Immature natural killer cell (primary cell): Measurements from ENCODE around the gene GRIN3A. TPM values are rescaled to one million over a fixed set of nuclear protein-coding genes. Genes with fewer than 3 reads are reported as not detected.
"Not testable (repeated sequence)": the region's sequence is repeated elsewhere in the genome, so short reads cannot be mapped to it uniquely, and the experiment has no call there.

ENCODE experiments used
- DNase-seq, 3 donors: peaks; one replicate each; pipeline ENCODE4 v3.0.0; 2022; ENCODE audit warnings: mixed read lengths in 1 of 3
- H3K27ac Mint-ChIP-seq, 6 donors: one replicate each; pipeline ENCODE4 v1.8.0; 2020; ENCODE audit warnings: mixed read lengths in 6 of 6, mild to moderate bottlenecking in 5 of 6, inconsistent platforms in 4 of 6, moderate library complexity in 3 of 6
- H3K27me3 Mint-ChIP-seq, 3 donors: one replicate each; pipeline ENCODE4 v1.8.0; 2020 to 2021; ENCODE audit warnings: low read depth in 3 of 3, mild to moderate bottlenecking in 3 of 3, mixed read lengths in 3 of 3, moderate library complexity in 3 of 3, inconsistent platforms in 1 of 3
- H3K36me3 Mint-ChIP-seq, 3 donors: one replicate each; pipeline ENCODE4 v1.8.0; 2020; ENCODE audit warnings: mixed read lengths in 3 of 3, inconsistent platforms in 2 of 3, mild to moderate bottlenecking in 2 of 3
- H3K4me1 Mint-ChIP-seq, 2 donors: one replicate each; pipeline ENCODE4 v1.8.0; 2020; ENCODE audit warnings: inconsistent platforms in 2 of 2, mild to moderate bottlenecking in 2 of 2, mixed read lengths in 2 of 2, moderate library complexity in 1 of 2
- H3K4me3 Mint-ChIP-seq, 5 donors: one replicate each; pipeline ENCODE4 v1.8.0; 2020; ENCODE audit warnings: mild to moderate bottlenecking in 5 of 5, mixed read lengths in 5 of 5, inconsistent platforms in 3 of 5, moderate library complexity in 3 of 5
- H3K9me3 Mint-ChIP-seq, 6 donors: one replicate each; pipeline ENCODE4 v1.8.0; 2020; ENCODE audit warnings: mild to moderate bottlenecking in 6 of 6, mixed read lengths in 6 of 6, inconsistent platforms in 4 of 6, moderate library complexity in 3 of 6
- polyA plus RNA-seq, 3 donors: library from polyadenylated mRNA; unstranded; fragments of 300-500 nt; fragmentation: Illumina TruSeq; gene quantifications; one replicate each; pipeline ENCODE4 v1.2.3, GENCODE V29; 2021

The GRIN3A gene
- polyA plus RNA-seq, 3 donors from 2014 or later = 0.02 TPM; not detected in 2

DNA sequence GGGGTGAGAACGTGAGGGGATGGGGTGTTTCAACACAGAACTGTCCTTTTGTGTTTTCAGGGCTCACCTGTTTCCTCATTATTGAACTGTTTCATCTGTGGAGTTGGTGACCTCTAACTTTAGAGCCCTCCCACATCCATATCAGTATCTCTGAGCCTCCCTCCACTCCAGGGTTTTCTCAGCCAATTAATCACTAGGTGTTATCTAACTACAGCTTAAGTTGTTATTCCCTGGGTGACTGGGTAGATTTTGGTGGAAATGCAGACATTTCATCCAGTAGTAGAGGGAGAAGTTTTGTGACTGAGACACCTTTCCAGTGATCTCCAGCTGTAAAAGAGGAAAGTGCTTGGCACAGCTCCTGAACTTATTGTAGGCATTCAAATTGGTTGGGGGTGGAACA, 167.3 kb downstream of the GRIN3A start:
- H3K36me3 Mint-ChIP-seq = peaks cover 12 to 25% (median 22%) of the 10 kb centered on the region in 3 donors
- H3K9me3 Mint-ChIP-seq = no peaks in the 10 kb centered on the region
- H3K4me3 Mint-ChIP-seq = no peak overlapping the region
- no peak for DNase-seq
- peak overlapping the region in 1 of 6 donors; percentile 33 for H3K27ac Mint-ChIP-seq
- H3K27me3 Mint-ChIP-seq = peaks cover 0 to 1% (median 0%) of the 10 kb centered on the region in 3 donors
- no peaks in the 10 kb centered on the region for H3K4me1 Mint-ChIP-seq

DNA sequence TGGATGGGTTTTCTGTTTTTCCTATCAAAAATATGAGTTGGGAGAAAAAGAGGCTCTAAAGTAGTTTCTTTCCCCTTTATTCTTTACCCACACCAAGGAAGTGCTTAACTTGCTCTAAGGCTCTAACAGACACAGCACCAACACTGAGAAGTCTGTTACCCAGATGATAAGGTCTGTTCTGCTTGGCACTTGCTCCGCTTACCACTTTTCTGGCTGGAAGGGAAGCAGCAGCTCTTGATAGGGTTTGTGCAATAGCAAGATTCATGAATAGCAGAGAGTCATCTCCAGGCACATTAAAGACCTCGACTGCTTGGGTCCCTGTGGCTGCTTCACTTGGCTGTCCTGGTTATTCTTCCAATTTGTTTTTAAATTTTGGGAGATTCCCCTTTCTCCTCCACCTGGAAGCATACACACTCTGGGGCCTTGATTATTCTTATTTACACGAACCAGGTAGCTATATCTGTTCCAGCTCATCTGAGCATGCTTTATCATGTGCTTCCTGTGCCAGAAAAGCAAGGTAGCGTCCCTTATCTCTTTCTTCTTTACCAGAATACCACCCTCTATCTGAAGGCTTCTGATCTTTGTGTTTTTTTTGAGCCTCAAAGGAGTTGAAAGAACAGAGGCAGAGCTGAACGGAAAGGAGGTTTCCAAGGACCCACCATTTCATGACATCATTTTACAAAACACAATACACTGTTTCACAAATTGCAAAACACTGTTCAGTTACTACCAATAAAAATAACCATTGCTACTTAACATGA, 168.5 kb downstream of the GRIN3A start:
- Mint-ChIP-seq H3K9me3 (no peaks in the 10 kb centered on the region), H3K4me3 (no peak overlapping the region), H3K27ac (no peak overlapping the region), H3K27me3 (peaks cover 0 to 1% (median 0%) of the 10 kb centered on the region in 3 donors), H3K36me3 (peaks cover 18 to 35% (median 33%) of the 10 kb centered on the region in 3 donors), H3K4me1 (no peaks in the 10 kb centered on the region)
- no peak for DNase-seq

DNA sequence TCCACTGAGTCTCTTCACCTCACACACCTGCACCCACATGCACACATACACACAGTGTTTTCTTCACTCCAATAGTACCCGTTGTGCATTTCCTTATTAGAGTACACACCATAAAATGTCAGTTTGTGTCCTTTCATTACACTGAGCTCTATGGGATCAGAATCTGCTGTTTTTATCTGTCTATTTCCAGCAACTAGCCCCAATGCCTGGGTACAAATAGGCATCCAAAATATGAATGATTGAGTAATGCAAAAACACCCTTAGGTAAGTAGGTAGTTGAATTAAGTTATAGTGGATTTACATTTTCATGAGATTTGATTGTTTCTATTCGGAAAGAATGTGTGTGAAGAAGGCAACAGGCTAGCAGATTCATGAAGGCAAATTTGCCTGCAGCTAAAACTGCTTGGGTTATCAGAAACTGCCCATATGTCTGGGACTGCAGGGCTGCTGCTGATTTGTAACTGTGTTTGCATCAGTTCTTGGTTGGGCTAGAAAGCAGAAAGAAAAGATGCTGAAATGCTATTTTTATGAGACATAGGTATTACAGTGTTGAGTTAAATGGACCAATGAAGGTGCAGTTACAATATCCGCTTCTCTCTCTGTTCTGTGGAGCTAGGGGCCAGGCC, 170.6 kb downstream of the GRIN3A start:
- Mint-ChIP-seq H3K27ac (peak overlapping the region in 1 of 6 donors; percentile 7), H3K4me3 (no peak overlapping the region), H3K9me3 (no peaks in the 10 kb centered on the region), H3K36me3 (peaks cover 20 to 46% (median 39%) of the 10 kb centered on the region in 3 donors), H3K4me1 (peaks cover 0 to 7% of the 10 kb centered on the region in 2 donors), H3K27me3 (peaks cover 0 to 1% (median 0%) of the 10 kb centered on the region in 3 donors)
- DNase-seq = no peak

DNA sequence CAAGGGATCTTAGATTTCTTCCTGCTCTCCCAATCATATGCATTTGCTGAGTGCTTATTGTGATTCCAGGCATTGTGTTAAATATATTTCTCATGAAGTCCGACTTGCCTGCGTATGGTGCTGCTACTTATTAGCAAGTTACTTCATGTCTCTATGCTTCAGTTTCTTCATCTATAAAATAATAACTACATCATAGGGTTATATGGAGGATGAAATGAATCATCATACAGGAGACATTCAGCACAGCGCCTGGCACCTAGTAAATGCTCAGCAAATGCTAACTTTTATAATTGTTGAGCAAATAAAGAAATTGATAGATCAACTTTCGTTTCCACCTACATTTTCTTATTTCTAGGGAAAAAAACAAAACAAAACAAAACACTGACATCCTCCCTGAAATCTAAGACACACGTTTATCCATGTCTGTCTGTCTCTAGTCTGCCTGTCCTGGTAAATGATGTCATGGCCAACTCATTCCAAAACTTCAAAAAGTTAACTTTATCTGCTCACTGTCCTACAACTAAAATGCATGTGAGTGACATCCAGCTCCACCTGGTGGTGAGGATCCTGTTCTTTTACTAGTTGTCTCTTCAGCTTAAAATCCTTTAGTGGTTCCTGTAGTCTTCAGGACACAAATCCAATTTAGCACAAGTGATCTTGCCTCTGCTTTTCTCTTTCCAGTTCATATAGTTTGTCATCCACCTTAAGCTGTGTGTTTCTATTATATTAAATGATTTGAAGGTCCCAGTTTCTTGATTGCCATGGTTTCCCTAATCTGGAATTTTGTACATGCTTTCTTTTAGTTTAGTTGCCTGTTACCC, 171.3 kb downstream of the GRIN3A start:
- H3K4me3 Mint-ChIP-seq = no peak overlapping the region
- no peak for DNase-seq
- peaks cover 1 to 14% of the 10 kb centered on the region in 2 donors for H3K4me1 Mint-ChIP-seq
- H3K36me3 Mint-ChIP-seq = peaks cover 28 to 53% (median 47%) of the 10 kb centered on the region in 3 donors
- H3K9me3 Mint-ChIP-seq = no peaks in the 10 kb centered on the region
- H3K27me3 Mint-ChIP-seq = peaks cover 0 to 1% (median 0%) of the 10 kb centered on the region in 3 donors
- H3K27ac Mint-ChIP-seq = no peak overlapping the region

DNA sequence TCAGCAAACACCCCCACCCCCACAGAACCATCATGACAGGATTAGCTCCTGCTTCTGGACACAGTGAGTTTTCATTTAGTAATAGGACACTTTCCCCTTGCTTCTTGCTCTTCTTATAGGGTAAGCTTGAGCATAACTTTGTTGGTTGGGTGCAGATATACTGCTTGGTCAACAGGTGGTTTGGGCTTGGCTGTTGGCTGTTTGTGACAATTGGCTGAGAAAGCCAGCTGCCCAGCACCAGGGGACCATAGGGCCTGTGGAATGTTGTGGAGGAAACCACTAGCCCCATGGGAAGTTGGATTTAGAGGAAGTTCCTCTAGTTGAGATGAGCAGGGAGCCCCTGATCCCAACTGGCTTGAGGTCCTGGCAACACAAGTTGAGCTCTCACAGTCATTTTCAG, 174.2 kb downstream of the GRIN3A start:
- Mint-ChIP-seq H3K9me3 (no peaks in the 10 kb centered on the region), H3K27ac (no peak overlapping the region), H3K36me3 (peaks cover 50 to 74% (median 64%) of the 10 kb centered on the region in 3 donors), H3K27me3 (no peaks in the 10 kb centered on the region), H3K4me3 (no peak overlapping the region), H3K4me1 (peaks cover 18 to 43% of the 10 kb centered on the region in 2 donors)
- no peak for DNase-seq

DNA sequence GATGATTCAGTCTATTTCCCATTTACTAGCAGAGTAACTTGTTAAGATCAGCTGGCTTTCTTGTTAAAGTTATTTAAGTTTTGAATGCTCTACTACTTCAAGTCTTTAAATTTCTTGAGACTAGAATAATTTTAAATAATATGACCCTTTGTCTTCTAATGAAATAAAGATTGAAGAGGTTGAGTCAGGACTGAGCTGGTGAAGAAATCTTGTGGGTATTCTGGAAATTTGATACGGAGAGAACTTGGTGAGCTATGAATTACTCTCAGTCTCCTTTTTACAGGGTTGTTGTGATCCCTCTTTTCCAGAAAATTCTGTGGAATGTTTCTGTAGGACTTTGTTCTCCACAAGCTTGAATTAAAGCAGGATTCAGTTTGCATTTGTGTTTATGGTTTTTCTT, 175.5 kb downstream of the GRIN3A start:
- DNase-seq = no peak
- no peak overlapping the region for H3K27ac Mint-ChIP-seq
- no peak overlapping the region for H3K4me3 Mint-ChIP-seq
- peaks cover 63 to 78% (median 71%) of the 10 kb centered on the region in 3 donors for H3K36me3 Mint-ChIP-seq
- H3K4me1 Mint-ChIP-seq = peaks cover 21 to 52% of the 10 kb centered on the region in 2 donors
- H3K27me3 Mint-ChIP-seq = no peaks in the 10 kb centered on the region
- H3K9me3 Mint-ChIP-seq = no peaks in the 10 kb centered on the region

DNA sequence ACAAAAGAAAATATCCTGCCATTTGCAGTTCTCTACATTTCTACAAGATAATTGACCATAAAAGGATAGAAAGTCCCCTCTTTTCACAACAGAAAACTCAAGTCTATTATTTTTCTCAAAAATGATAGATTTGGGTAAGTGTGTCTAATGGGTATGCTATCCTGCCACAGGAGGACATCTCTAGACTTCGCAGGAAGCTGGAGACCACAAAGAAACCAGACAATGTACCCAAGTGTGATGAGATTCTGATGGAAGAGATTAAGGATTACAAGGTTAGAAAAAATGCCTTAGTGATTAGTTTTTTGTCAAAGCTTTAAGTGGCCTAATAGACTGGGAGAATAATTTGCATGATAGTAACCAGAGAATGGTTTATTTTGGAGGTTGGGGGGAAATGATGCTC, 176.7 kb downstream of the GRIN3A start:
- Mint-ChIP-seq H3K27ac (peak overlapping the region in 3 of 6 donors; percentile 31 to 75 (median 60)), H3K27me3 (no peaks in the 10 kb centered on the region), H3K4me3 (no peak overlapping the region), H3K4me1 (peaks cover 21 to 52% of the 10 kb centered on the region in 2 donors), H3K36me3 (peaks cover 68 to 83% (median 74%) of the 10 kb centered on the region in 3 donors), H3K9me3 (no peaks in the 10 kb centered on the region)
- peak in 2 of 3 donors; percentile 5 to 9 for DNase-seq

DNA sequence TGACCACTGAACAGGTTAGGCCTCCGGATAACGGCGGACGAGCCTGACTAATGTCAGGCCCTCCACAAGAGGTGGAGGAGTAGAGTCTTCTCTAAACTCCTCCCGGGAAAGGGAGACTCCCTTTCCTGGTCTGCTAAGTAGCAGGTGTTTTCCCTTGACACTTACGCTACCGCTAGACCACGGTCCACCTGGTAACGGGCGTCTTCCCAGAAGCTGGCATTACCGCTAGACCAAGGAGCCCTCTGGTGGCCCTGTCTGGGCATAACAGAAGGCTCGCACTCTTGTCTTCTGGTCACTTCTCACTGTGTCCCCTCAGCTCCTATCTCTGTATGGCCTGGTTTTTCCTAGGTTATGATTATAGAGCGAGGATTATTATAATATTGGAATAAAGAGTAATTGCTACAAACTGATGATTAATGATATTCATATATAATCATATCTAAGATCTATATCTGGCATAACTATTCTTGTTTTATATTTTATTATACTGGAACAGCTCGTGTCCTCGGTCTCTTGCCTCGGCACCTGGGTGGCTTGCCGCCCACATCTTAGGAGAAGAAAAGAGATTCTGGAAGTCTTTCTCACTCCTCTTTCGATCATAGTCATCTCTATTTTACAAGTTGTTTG, 188.9 kb downstream of the GRIN3A start:
- not testable (repeated sequence) for H3K27me3 Mint-ChIP-seq, H3K4me1 Mint-ChIP-seq, H3K4me3 Mint-ChIP-seq, DNase-seq, H3K9me3 Mint-ChIP-seq, H3K27ac Mint-ChIP-seq
- H3K36me3 Mint-ChIP-seq = peaks cover 67 to 91% (median 76%) of the 10 kb centered on the region in 3 donors

DNA sequence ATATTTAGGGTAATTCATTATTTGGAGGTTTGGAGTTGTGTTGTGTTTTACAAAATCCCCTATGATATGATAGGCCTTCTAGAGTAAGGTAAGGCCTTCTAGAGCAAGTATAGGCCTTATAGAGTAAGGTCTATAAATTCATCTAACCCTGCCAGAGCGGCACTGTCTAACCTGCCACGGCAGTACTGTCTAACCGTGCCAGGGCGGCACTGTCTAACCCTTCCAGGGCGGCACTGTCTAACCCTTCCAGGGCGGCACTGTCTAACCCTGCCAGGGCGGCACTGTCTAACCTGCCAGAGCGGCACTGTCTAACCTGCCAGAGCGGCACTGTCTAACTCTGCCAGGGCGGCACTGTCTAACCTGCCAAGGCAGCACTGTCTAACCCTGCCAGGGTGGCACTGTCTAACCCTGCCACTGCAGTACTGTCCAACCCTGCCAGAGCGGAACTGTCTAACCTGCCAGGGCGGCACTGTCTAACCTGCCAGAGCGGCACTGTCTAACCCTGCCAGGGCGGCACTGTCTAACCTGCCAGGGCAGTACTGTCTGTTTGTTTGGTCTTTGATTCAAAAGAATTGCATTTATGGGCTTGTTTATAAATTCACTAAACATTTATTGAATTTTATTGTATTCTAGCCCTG, 195.2 kb downstream of the GRIN3A start:
- no peaks in the 10 kb centered on the region for H3K9me3 Mint-ChIP-seq
- H3K36me3 Mint-ChIP-seq = peaks cover 29 to 39% (median 30%) of the 10 kb centered on the region in 3 donors
- no peaks in the 10 kb centered on the region for H3K4me1 Mint-ChIP-seq
- DNase-seq = no peak
- no peak overlapping the region for H3K27ac Mint-ChIP-seq
- no peak overlapping the region for H3K4me3 Mint-ChIP-seq
- peaks cover 0 to 2% (median 0%) of the 10 kb centered on the region in 3 donors for H3K27me3 Mint-ChIP-seq

DNA sequence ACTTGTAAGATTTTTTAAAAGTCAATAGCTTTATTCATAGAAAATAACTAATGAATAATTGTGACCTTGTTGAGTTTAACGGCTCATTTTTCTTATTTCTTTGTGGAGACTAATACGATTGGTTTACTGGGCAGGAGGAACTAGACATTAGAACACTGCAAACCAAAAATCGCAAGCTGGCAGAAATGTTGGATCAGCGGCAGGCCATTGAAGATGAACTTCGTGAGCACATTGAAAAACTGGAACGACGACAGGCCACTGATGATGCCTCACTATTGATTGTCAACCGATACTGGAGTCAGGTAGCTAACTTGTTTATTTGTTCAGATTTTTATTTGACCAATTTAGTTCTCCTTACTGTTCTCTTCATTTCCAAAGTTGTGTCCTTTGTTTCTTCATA, 198.4 kb downstream of the GRIN3A start:
- H3K27ac Mint-ChIP-seq = no peak overlapping the region
- no peak for DNase-seq
- no peaks in the 10 kb centered on the region for H3K27me3 Mint-ChIP-seq
- peaks cover 0 to 6% of the 10 kb centered on the region in 2 donors for H3K4me1 Mint-ChIP-seq
- peaks cover 0 to 19% (median 10%) of the 10 kb centered on the region in 3 donors for H3K36me3 Mint-ChIP-seq
- no peaks in the 10 kb centered on the region for H3K9me3 Mint-ChIP-seq
- no peak overlapping the region for H3K4me3 Mint-ChIP-seq

DNA sequence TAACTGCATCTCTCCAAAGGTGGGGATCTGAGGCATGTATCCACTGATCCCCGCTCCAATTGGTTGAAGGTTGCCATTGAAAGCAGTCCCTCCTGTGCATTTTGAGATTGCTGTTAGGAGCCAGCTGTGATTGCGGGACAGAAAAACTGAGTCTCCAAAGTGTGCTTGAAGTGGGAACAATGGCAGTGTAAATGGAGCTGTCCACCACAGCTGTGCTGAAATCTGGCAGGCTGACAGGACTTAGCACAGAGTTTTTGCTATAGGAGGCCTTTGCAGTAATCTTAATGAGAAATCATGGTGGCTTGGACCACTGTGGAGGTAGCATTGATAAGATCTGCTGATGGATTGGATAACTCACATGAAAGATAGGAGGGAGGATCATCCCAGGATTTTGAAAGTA, 201.5 kb downstream of the GRIN3A start:
- Mint-ChIP-seq H3K27me3 (peaks cover 5 to 8% (median 5%) of the 10 kb centered on the region in 3 donors), H3K27ac (no peak overlapping the region), H3K4me3 (no peak overlapping the region), H3K36me3 (peaks cover 0 to 7% (median 7%) of the 10 kb centered on the region in 3 donors), H3K9me3 (no peaks in the 10 kb centered on the region), H3K4me1 (peaks cover 22 to 23% of the 10 kb centered on the region in 2 donors)
- DNase-seq = no peak

DNA sequence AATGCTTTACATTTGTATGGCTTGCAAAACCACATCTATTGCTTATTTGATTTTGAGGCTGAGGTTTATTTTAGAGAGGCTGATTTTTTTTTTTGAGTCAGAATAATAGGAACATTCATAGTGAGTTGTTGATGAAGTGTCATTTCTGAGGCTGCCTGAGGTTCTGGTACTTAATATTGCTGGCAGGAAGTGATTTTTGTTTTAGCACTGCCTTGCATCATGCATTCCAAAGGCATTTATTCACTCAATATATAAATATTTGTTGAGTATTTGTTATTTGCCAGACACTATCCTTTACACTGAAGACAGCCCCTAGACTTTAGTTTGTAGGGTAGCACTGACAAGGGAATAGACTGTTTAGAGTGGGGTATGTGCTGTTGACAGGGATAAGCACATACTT, 202.1 kb downstream of the GRIN3A start:
- H3K27ac Mint-ChIP-seq = no peak overlapping the region
- H3K27me3 Mint-ChIP-seq = peaks cover 5 to 8% (median 5%) of the 10 kb centered on the region in 3 donors
- H3K9me3 Mint-ChIP-seq = no peaks in the 10 kb centered on the region
- DNase-seq = no peak
- no peak overlapping the region for H3K4me3 Mint-ChIP-seq
- H3K4me1 Mint-ChIP-seq = peaks cover 22 to 23% of the 10 kb centered on the region in 2 donors
- peaks cover 0 to 7% (median 7%) of the 10 kb centered on the region in 3 donors for H3K36me3 Mint-ChIP-seq
